Prostate gland (tissue), 2 donors: ENCODE measurements around the gene FMC1.

ENCODE experiments used
- POLR2A ChIP-seq: fragments of 450-650 bp; IDR thresholded peaks from one replicate; pipeline ENCODE4 v1.6.1; 2016; ENCODE audit warnings: antibody characterized with exemption, mild to moderate bottlenecking
- POLR2AphosphoS5 ChIP-seq: sonication (generic); formaldehyde crosslinking; IDR thresholded peaks from one replicate; pipeline ENCODE4 v1.6.1; 2017; ENCODE audit warnings: antibody characterized with exemption
- TF ChIP-seq, protein P1 (sequence below), 4 experiments: fragments of 200-600 bp in 2 of 4; fragments of 450-650 bp in 2 of 4; sonication (generic) in 2 of 4; IDR thresholded peaks; 1 replicate in 3 of 4; 2 replicates in 1 of 4; pipeline ENCODE4 v1.5.1; 2016 to 2019; ENCODE audit warnings: antibody characterized with exemption in 4 of 4, mild to moderate bottlenecking in 2 of 4, moderate library complexity in 2 of 4

DNA sequence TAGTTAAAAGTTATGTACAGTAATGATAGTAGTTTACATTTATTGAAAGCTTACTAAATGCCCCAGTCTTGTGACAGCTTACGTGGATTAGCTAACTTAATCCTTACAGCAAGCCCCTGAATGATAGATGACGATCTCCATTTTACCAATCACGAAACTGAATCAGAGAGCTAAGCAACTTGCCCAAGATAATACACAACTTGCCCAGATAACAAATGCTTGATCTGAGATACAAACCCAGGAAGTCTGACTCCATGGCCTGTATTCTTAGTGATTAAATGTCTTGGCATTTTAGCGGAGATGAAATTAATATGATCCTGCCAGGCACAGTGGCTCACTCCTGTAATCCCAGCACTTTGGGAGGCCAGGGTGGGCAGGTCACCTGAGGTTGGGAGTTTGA is 46.9 kb upstream of the FMC1 start:
- TF ChIP-seq POLR2A (no peak), POLR2AphosphoS5 (no peak)
- TF ChIP-seq, protein P1, sequence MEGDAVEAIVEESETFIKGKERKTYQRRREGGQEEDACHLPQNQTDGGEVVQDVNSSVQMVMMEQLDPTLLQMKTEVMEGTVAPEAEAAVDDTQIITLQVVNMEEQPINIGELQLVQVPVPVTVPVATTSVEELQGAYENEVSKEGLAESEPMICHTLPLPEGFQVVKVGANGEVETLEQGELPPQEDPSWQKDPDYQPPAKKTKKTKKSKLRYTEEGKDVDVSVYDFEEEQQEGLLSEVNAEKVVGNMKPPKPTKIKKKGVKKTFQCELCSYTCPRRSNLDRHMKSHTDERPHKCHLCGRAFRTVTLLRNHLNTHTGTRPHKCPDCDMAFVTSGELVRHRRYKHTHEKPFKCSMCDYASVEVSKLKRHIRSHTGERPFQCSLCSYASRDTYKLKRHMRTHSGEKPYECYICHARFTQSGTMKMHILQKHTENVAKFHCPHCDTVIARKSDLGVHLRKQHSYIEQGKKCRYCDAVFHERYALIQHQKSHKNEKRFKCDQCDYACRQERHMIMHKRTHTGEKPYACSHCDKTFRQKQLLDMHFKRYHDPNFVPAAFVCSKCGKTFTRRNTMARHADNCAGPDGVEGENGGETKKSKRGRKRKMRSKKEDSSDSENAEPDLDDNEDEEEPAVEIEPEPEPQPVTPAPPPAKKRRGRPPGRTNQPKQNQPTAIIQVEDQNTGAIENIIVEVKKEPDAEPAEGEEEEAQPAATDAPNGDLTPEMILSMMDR (IDR thresholded peaks at IDR 0.05): no peak
